H9 (cell line): Measurements from ENCODE around the gene SIGLEC9. TPM values are rescaled to one million over a fixed set of nuclear protein-coding genes. Genes with fewer than 3 reads are reported as not detected.

Source experiments
- DNase-seq: peaks from one replicate; pipeline ENCODE4 v3.0.0-alpha.2; 2017
- H2AFZ ChIP-seq: one replicate; pipeline ENCODE4 v1.6.1; 2013; ENCODE audit warnings: mild to moderate bottlenecking, low read length, control low read depth, moderate library complexity
- H2AK5ac ChIP-seq: 2 replicates; pipeline ENCODE4 v1.6.1; 2013; ENCODE audit warnings: low read length, control low read depth, mixed read lengths; ENCODE audit not compliant: insufficient read length
- H2BK120ac ChIP-seq: one replicate; pipeline ENCODE4 v1.6.1; 2013; ENCODE audit warnings: low read depth, mild to moderate bottlenecking, low read length, control low read depth, inconsistent platforms; ENCODE audit not compliant: poor library complexity, severe bottlenecking
- H2BK12ac ChIP-seq: 2 replicates; pipeline ENCODE4 v1.6.1; 2013; ENCODE audit warnings: low read length, control low read depth, mixed read lengths, low read depth; ENCODE audit not compliant: insufficient read length
- H2BK15ac ChIP-seq: 2 replicates; pipeline ENCODE4 v1.6.1; 2013; ENCODE audit warnings: low read depth, low read length, control low read depth
- H2BK20ac ChIP-seq: one replicate; pipeline ENCODE4 v1.6.1; 2013; ENCODE audit warnings: low read depth, mild to moderate bottlenecking, low read length, control low read depth, inconsistent platforms; ENCODE audit not compliant: poor library complexity, severe bottlenecking
- H2BK5ac ChIP-seq: 2 replicates; pipeline ENCODE4 v1.6.1; 2013; ENCODE audit warnings: low read length, control low read depth, mixed read lengths; ENCODE audit not compliant: insufficient read length
- H3K14ac ChIP-seq: 2 replicates; pipeline ENCODE4 v1.6.1; 2013; ENCODE audit warnings: low read length, control low read depth; ENCODE audit not compliant: insufficient read depth
- H3K18ac ChIP-seq: 2 replicates; pipeline ENCODE4 v1.6.1; 2013; ENCODE audit warnings: low read depth, mild to moderate bottlenecking, mixed read lengths, low read length, control low read depth; ENCODE audit not compliant: insufficient read length
- H3K23ac ChIP-seq: 2 replicates; pipeline ENCODE4 v1.6.1; 2013; ENCODE audit warnings: low read length, control low read depth, mixed read lengths, low read depth; ENCODE audit not compliant: insufficient read length
- H3K23me2 ChIP-seq: 2 replicates; pipeline ENCODE4 v1.6.1; 2013; ENCODE audit warnings: low read depth, mild to moderate bottlenecking, mixed read lengths, low read length, control low read depth; ENCODE audit not compliant: insufficient read length, poor library complexity, severe bottlenecking
- H3K27ac ChIP-seq: 2 replicates; pipeline ENCODE4 v1.5.1; 2013; ENCODE audit warnings: low read length, control low read depth, mixed read lengths, low read depth; ENCODE audit not compliant: insufficient read length
- H3K27me3 ChIP-seq: 2 replicates; pipeline ENCODE4 v1.6.1; 2013; ENCODE audit warnings: low read length, control low read depth, inconsistent platforms; ENCODE audit not compliant: insufficient read depth
- H3K4ac ChIP-seq: 2 replicates; pipeline ENCODE4 v1.6.1; 2013; ENCODE audit warnings: low read depth, mild to moderate bottlenecking, control low read depth, inconsistent platforms, low read length, moderate library complexity
- H3K4me1 ChIP-seq: 2 replicates; pipeline ENCODE4 v1.6.1; 2013; ENCODE audit warnings: low read length, control low read depth, inconsistent platforms; ENCODE audit not compliant: insufficient read depth
- H3K4me2 ChIP-seq: 2 replicates; pipeline ENCODE4 v1.6.1; 2013; ENCODE audit warnings: low read length, control low read depth, mixed read lengths; ENCODE audit not compliant: insufficient read length, insufficient read depth
- H3K56ac ChIP-seq: 2 replicates; pipeline ENCODE4 v1.6.1; 2013; ENCODE audit warnings: low read depth, mild to moderate bottlenecking, mixed read lengths, low read length, control low read depth; ENCODE audit not compliant: insufficient read length
- H3K79me1 ChIP-seq: 2 replicates; pipeline ENCODE4 v1.6.1; 2013; ENCODE audit warnings: low read depth, mild to moderate bottlenecking, moderate library complexity, low read length, control low read depth, inconsistent platforms; ENCODE audit not compliant: insufficient read depth, poor library complexity, severe bottlenecking
- H3K79me2 ChIP-seq: 2 replicates; pipeline ENCODE4 v1.6.1; 2013; ENCODE audit warnings: low read length, control low read depth, inconsistent platforms; ENCODE audit not compliant: insufficient read depth
- H3K9ac ChIP-seq: 2 replicates; pipeline ENCODE4 v1.6.1; 2013; ENCODE audit warnings: low read length, control low read depth, mixed read lengths; ENCODE audit not compliant: insufficient read length; ENCODE audit errors: extremely low read depth
- H3K9me3 ChIP-seq: one replicate; pipeline ENCODE4 v1.6.1; 2013; ENCODE audit warnings: low read depth, low read length, inconsistent platforms; ENCODE audit not compliant: control insufficient read depth
- H3T11ph ChIP-seq: one replicate; pipeline ENCODE4 v1.6.1; 2013; ENCODE audit warnings: mild to moderate bottlenecking, low read length, control low read depth, inconsistent platforms
- H4K20me1 ChIP-seq: one replicate; pipeline ENCODE4 v1.6.1; 2013; ENCODE audit not compliant: control insufficient read depth, insufficient read length, insufficient read depth
- H4K5ac ChIP-seq: 2 replicates; pipeline ENCODE4 v1.6.1; 2013; ENCODE audit warnings: low read depth, mild to moderate bottlenecking, mixed read lengths, low read length, control low read depth; ENCODE audit not compliant: insufficient read length
- H4K8ac ChIP-seq: replicated peaks from 2 replicates; pipeline ENCODE4 v1.6.1; 2013; ENCODE audit warnings: low read length, control low read depth, mixed read lengths, low read depth; ENCODE audit not compliant: insufficient read length
- H4K91ac ChIP-seq: 2 replicates; pipeline ENCODE4 v1.6.1; 2013; ENCODE audit warnings: low read depth, mild to moderate bottlenecking, moderate library complexity, mixed read lengths, low read length, control low read depth; ENCODE audit not compliant: insufficient read length
- H3K27ac Mint-ChIP-seq, 3 experiments: 2 replicates in 2 of 3; 3 replicates in 1 of 3; pipeline ENCODE4 v1.8.0; 2020 to 2021; ENCODE audit warnings: mixed read lengths in 3 of 3, mild to moderate bottlenecking in 1 of 3, moderate library complexity in 1 of 3
- H3K27me3 Mint-ChIP-seq: 2 replicates; pipeline ENCODE4 v1.8.0; 2021; ENCODE audit warnings: low read depth, mild to moderate bottlenecking, moderate library complexity, mixed read lengths
- H3K36me3 Mint-ChIP-seq, 3 experiments: 2 replicates in 2 of 3; 3 replicates in 1 of 3; pipeline ENCODE4 v1.8.0; 2020 to 2021; ENCODE audit warnings: low read depth in 3 of 3, mixed read lengths in 3 of 3; ENCODE audit not compliant: insufficient read depth in 1 of 3
- H3K4me1 Mint-ChIP-seq, 2 experiments: 2 replicates each; pipeline ENCODE4 v1.8.0; 2020; ENCODE audit warnings: mixed read lengths in 2 of 2
- H3K4me3 Mint-ChIP-seq, 2 experiments: 2 replicates in 1 of 2; 3 replicates in 1 of 2; pipeline ENCODE4 v1.8.0; 2020 to 2021; ENCODE audit warnings: mild to moderate bottlenecking in 2 of 2, mixed read lengths in 2 of 2, moderate library complexity in 1 of 2
- H3K9me3 Mint-ChIP-seq, 2 experiments: 2 replicates in 1 of 2; 3 replicates in 1 of 2; pipeline ENCODE4 v1.8.0; 2020; ENCODE audit warnings: mild to moderate bottlenecking in 2 of 2, mixed read lengths in 2 of 2, moderate library complexity in 1 of 2
- WGBS: extraction: QIAGEN DNeasy Blood & Tissue Kit; methylation state at CpG from one replicate; pipeline ENCODE4 v1.1.7; 2013; ENCODE audit warnings: missing lambda C conversion rate, low lambda C conversion rate, mixed read lengths; ENCODE audit not compliant: insufficient read length; ENCODE audit errors: extremely low coverage; 5-methylcytosine and 5-hydroxymethylcytosine counted together
- total RNA-seq: library from RNA; stranded (reverse); gene quantifications from 2 replicates; pipeline ENCODE4 v1.2.1, GENCODE V29; 2021
- TF ChIP-seq, protein P1 (sequence below): fragments of 200-600 bp; sonication (generic); conservative IDR thresholded peaks from 3 replicates; pipeline ENCODE4 v1.8.0; 2021; ENCODE audit warnings: antibody characterized with exemption, mild to moderate bottlenecking

The SIGLEC9 gene
- total RNA-seq, 1 experiment from 2014 or later, result not detected

DNA sequence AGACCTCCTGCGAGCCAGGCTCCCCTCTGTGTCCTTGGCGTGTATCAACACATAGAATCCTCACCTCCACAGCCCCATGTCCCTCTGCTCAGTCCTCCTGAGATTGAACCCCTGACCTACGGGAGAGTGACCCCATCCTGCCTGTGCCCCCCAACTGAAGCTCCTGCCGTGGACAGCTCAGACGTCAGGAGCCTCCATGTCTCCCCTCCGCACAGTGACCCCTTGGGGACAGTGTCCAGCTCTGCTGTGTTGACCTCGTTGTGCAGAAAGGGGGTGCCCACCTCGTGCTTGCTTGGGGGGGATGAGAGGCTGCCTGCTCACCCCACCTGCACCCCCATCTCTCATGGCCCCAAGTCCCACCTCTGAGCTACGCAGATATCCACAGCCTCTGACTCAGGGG, 490 bp upstream of the SIGLEC9 start:
- no peaks in the 10 kb centered on the region for H3K9me3 Mint-ChIP-seq
- no peak overlapping the region for H4K8ac ChIP-seq
- H3K56ac ChIP-seq, result no peak overlapping the region
- no peaks in the 10 kb centered on the region for H3K79me2 ChIP-seq
- H3K4me1 Mint-ChIP-seq, result peaks cover 2 to 4% of the 10 kb centered on the region in 2 experiments; a peak in 3 of 4 replicates
- no peak overlapping the region for H3K4me2 ChIP-seq
- H3K18ac ChIP-seq, result no peak overlapping the region
- no peak overlapping the region for H3K27ac Mint-ChIP-seq
- no peak overlapping the region for H2BK15ac ChIP-seq
- no peaks in the 10 kb centered on the region for H3K36me3 Mint-ChIP-seq
- no peak overlapping the region for H3T11ph ChIP-seq
- TF ChIP-seq, protein P1, sequence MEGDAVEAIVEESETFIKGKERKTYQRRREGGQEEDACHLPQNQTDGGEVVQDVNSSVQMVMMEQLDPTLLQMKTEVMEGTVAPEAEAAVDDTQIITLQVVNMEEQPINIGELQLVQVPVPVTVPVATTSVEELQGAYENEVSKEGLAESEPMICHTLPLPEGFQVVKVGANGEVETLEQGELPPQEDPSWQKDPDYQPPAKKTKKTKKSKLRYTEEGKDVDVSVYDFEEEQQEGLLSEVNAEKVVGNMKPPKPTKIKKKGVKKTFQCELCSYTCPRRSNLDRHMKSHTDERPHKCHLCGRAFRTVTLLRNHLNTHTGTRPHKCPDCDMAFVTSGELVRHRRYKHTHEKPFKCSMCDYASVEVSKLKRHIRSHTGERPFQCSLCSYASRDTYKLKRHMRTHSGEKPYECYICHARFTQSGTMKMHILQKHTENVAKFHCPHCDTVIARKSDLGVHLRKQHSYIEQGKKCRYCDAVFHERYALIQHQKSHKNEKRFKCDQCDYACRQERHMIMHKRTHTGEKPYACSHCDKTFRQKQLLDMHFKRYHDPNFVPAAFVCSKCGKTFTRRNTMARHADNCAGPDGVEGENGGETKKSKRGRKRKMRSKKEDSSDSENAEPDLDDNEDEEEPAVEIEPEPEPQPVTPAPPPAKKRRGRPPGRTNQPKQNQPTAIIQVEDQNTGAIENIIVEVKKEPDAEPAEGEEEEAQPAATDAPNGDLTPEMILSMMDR, result no peak
- no peak overlapping the region for H4K5ac ChIP-seq
- H2AK5ac ChIP-seq, result no peak overlapping the region
- no peak overlapping the region for H4K91ac ChIP-seq
- no CpG with 5 or more reads among the region's 9 CpGs for WGBS
- no peak overlapping the region for H3K27ac ChIP-seq
- no peak overlapping the region for H2AFZ ChIP-seq
- H3K27me3 ChIP-seq, result no peaks in the 10 kb centered on the region
- H3K79me1 ChIP-seq, result no peaks in the 10 kb centered on the region
- no peak overlapping the region for H3K4me3 Mint-ChIP-seq
- H3K4me1 ChIP-seq, result no peaks in the 10 kb centered on the region
- H3K4ac ChIP-seq, result no peak overlapping the region
- no peak overlapping the region for H2BK20ac ChIP-seq
- no peak overlapping the region for H2BK5ac ChIP-seq
- H3K23me2 ChIP-seq, result no peaks in the 10 kb centered on the region
- DNase-seq, result no peak
- no peak overlapping the region for H2BK120ac ChIP-seq
- H3K9ac ChIP-seq, result no peak overlapping the region
- H3K23ac ChIP-seq, result no peak overlapping the region
- H3K14ac ChIP-seq, result no peak overlapping the region
- peaks cover 16% of the 10 kb centered on the region for H3K27me3 Mint-ChIP-seq
- no peak overlapping the region for H2BK12ac ChIP-seq
- H3K9me3 ChIP-seq, result no peaks in the 10 kb centered on the region
- no peaks in the 10 kb centered on the region for H4K20me1 ChIP-seq
